ENCODE measurements around the gene PSAT1. TPM values are rescaled to one million over a fixed set of nuclear protein-coding genes. Genes with fewer than 3 reads are reported as not detected.

PSAT1 gene
- total and polyA plus RNA-seq, 2 experiments from 2014 or later: 414 to 486 TPM

- ATAC-seq (no peak), DNase-seq (ENCODE audit: low spot score) (no peak)
- Mint-ChIP-seq H3K27ac (no peak overlapping the region), H3K27me3 (ENCODE audit: insufficient read depth, low read depth, poor library complexity) (peaks cover 52% of the 10 kb centered on the region), H3K9me3 (no peaks in the 10 kb centered on the region), H3K4me3 (no peak overlapping the region), H3K4me1 (peaks cover 31% of the 10 kb centered on the region), H3K36me3 (ENCODE audit: low read depth) (peaks cover 96% of the 10 kb centered on the region)
- no peak for TF ChIP-seq STAT1 (IDR thresholded peaks at IDR 0.05; ENCODE audit: unreplicated experiment)
- TF ChIP-seq ZNF331 (CRISPR knock-in tag; IDR thresholded peaks at IDR 0.05; ENCODE audit: low read depth): no peak
- no peak for TF ChIP-seq ZNF114 (CRISPR knock-in tag; IDR thresholded peaks at IDR 0.05)
- Histone ChIP-seq H3K4me1 (ENCODE audit: insufficient read depth) (no peaks in the 10 kb centered on the region), H3K27me3 (ENCODE audit: insufficient read depth) (no peaks in the 10 kb centered on the region), H3K36me3 (ENCODE audit: insufficient read depth) (peaks cover 80% of the 10 kb centered on the region), H2AFZ (no peak overlapping the region), H4K20me1 (replicated peaks; ENCODE audit: insufficient read depth) (peaks cover 75% of the 10 kb centered on the region), H3K79me2 (replicated peaks; ENCODE audit: insufficient read depth) (peaks cover 90% of the 10 kb centered on the region), H3K4me2 (no peak overlapping the region), H3K4me3 (no peak overlapping the region), H3K9me2 (ENCODE audit: insufficient read depth) (no peaks in the 10 kb centered on the region), H3K27ac (ENCODE audit: low read depth) (no peak overlapping the region), H3F3A (replicated peaks; ENCODE audit: low read depth) (peaks cover 18% of the 10 kb centered on the region; the same call in 1 of the 2 replicates)
Observed at GRCh38 chr9:78314550-78314949, 17.6 kb downstream of the PSAT1 start.

DNA sequence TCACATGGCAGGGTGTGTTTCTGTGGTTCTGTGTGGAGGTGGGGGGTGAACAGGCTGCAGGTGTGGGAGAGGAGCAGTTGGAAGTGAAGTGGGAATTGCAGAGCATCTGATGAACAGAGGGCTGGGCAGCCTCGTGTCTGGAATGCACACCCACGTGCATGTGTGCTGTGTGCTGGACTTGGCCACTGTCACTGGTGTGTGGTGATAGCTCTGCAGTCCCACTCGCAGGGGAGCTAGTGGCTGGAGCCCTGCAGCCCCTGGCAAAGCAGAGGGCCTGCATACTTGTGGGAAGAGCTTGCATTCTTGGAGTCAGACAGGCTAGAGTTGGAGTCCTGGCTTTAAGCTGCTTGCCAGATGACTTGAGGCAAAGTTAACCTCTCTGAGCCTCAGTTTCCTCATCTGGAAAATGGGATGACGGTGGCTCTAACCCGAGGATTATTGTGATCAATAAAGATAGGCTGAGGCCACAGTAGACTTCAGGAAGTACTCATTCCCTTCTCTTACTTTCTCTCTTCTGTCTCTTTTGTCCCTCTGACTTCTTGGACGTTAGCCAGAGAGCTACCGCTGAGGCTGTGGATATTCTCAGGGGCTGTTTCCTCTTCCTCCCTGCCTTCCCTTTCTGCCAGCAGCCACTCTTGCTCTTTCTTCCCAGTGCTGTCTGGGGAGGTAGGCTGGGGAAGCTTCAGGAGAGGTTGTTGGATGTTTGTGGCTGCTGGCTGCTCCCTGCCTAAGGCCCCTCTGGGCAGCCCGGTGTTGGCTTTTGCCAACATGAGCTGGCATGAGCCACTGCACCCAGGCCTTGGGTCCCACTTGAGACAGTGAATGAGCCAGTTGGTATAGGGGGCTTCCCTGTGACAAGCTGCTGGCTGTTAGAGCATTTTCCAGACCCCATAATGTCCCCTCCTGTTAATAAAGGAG is 18.3 kb downstream of the PSAT1 start:
- Histone ChIP-seq H3K4me2 (no peak overlapping the region), H3F3A (replicated peaks; ENCODE audit: low read depth) (peaks cover 16% of the 10 kb centered on the region; the same call in 1 of the 2 replicates), H2AFZ (no peak overlapping the region), H4K20me1 (replicated peaks; ENCODE audit: insufficient read depth) (peaks cover 73% of the 10 kb centered on the region), H3K4me3 (no peak overlapping the region), H3K27ac (ENCODE audit: low read depth) (no peak overlapping the region), H3K79me2 (replicated peaks; ENCODE audit: insufficient read depth) (peaks cover 84% of the 10 kb centered on the region), H3K36me3 (ENCODE audit: insufficient read depth) (peaks cover 79% of the 10 kb centered on the region), H3K9me2 (ENCODE audit: insufficient read depth) (no peaks in the 10 kb centered on the region; the same call in 1 of the 2 replicates), H3K27me3 (ENCODE audit: insufficient read depth) (no peaks in the 10 kb centered on the region), H3K4me1 (ENCODE audit: insufficient read depth) (no peaks in the 10 kb centered on the region)
- H3K9me3 Mint-ChIP-seq: no peaks in the 10 kb centered on the region
- peaks cover 27% of the 10 kb centered on the region for H3K4me1 Mint-ChIP-seq
- no peak overlapping the region for H3K4me3 Mint-ChIP-seq
- ATAC-seq (no peak), DNase-seq (ENCODE audit: low spot score) (no peak)
- H3K27ac Mint-ChIP-seq: no peak overlapping the region
- H3K27me3 Mint-ChIP-seq (ENCODE audit: insufficient read depth, low read depth, poor library complexity): peaks cover 53% of the 10 kb centered on the region
- peaks cover 96% of the 10 kb centered on the region for H3K36me3 Mint-ChIP-seq (ENCODE audit: low read depth)
- TF ChIP-seq STAT1 (IDR thresholded peaks at IDR 0.05; ENCODE audit: unreplicated experiment): no peak
- TF ChIP-seq NANOG (IDR thresholded peaks at IDR 0.05; ENCODE audit: borderline replicate concordance): no peak
- TF ChIP-seq CREB1 (CRISPR knock-in tag; IDR thresholded peaks at IDR 0.05; ENCODE audit: low read depth): no peak
- TF ChIP-seq CTCF (conservative IDR thresholded peaks at IDR 0.05; ENCODE audit: low read depth in 2 of 2): no peak
- no peak; the same call in 1 of the 2 replicates for TF ChIP-seq POLR2AphosphoS5 (IDR thresholded peaks at IDR 0.05; ENCODE audit: low read depth)
- TF ChIP-seq, protein P1, sequence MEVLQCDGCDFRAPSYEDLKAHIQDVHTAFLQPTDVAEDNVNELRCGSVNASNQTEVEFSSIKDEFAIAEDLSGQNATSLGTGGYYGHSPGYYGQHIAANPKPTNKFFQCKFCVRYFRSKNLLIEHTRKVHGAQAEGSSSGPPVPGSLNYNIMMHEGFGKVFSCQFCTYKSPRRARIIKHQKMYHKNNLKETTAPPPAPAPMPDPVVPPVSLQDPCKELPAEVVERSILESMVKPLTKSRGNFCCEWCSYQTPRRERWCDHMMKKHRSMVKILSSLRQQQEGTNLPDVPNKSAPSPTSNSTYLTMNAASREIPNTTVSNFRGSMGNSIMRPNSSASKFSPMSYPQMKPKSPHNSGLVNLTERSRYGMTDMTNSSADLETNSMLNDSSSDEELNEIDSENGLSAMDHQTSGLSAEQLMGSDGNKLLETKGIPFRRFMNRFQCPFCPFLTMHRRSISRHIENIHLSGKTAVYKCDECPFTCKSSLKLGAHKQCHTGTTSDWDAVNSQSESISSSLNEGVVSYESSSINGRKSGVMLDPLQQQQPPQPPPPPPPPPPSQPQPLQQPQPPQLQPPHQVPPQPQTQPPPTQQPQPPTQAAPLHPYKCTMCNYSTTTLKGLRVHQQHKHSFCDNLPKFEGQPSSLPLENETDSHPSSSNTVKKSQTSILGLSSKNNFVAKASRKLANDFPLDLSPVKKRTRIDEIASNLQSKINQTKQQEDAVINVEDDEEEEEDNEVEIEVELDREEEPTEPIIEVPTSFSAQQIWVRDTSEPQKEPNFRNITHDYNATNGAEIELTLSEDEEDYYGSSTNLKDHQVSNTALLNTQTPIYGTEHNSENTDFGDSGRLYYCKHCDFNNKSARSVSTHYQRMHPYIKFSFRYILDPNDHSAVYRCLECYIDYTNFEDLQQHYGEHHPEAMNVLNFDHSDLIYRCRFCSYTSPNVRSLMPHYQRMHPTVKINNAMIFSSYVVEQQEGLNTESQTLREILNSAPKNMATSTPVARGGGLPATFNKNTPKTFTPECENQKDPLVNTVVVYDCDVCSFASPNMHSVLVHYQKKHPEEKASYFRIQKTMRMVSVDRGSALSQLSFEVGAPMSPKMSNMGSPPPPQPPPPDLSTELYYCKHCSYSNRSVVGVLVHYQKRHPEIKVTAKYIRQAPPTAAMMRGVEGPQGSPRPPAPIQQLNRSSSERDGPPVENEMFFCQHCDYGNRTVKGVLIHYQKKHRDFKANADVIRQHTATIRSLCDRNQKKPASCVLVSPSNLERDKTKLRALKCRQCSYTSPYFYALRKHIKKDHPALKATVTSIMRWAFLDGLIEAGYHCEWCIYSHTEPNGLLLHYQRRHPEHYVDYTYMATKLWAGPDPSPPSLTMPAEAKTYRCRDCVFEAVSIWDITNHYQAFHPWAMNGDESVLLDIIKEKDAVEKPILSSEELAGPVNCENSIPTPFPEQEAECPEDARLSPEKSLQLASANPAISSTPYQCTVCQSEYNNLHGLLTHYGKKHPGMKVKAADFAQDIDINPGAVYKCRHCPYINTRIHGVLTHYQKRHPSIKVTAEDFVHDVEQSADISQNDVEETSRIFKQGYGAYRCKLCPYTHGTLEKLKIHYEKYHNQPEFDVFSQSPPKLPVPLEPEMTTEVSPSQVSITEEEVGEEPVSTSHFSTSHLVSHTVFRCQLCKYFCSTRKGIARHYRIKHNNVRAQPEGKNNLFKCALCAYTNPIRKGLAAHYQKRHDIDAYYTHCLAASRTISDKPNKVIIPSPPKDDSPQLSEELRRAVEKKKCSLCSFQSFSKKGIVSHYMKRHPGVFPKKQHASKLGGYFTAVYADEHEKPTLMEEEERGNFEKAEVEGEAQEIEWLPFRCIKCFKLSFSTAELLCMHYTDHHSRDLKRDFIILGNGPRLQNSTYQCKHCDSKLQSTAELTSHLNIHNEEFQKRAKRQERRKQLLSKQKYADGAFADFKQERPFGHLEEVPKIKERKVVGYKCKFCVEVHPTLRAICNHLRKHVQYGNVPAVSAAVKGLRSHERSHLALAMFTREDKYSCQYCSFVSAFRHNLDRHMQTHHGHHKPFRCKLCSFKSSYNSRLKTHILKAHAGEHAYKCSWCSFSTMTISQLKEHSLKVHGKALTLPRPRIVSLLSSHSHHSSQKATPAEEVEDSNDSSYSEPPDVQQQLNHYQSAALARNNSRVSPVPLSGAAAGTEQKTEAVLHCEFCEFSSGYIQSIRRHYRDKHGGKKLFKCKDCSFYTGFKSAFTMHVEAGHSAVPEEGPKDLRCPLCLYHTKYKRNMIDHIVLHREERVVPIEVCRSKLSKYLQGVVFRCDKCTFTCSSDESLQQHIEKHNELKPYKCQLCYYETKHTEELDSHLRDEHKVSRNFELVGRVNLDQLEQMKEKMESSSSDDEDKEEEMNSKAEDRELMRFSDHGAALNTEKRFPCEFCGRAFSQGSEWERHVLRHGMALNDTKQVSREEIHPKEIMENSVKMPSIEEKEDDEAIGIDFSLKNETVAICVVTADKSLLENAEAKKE (CRISPR knock-in tag; IDR thresholded peaks at IDR 0.05): no peak
- TF ChIP-seq ZNF114 (CRISPR knock-in tag; IDR thresholded peaks at IDR 0.05): no peak
- TF ChIP-seq JUNB (IDR thresholded peaks at IDR 0.05; ENCODE audit: unreplicated experiment): no peak
- no peak for TF ChIP-seq EZH2phosphoT487 (IDR thresholded peaks at IDR 0.05; ENCODE audit: unreplicated experiment)
